ENCODE measurements around the gene UNG.
A peak's percentile ranks its signal among the peaks of the same experiment; 100 is the strongest.

The UNG gene

GRCh38 chr12:109064143-109064542 is 33.3 kb upstream of the UNG start:
- Histone ChIP-seq H3K27me3 (ENCODE audit: control insufficient read depth, insufficient read depth, low read length) (no peaks in the 10 kb centered on the region), H3K9ac (ENCODE audit: low read length) (no peak overlapping the region), H3K9me3 (ENCODE audit: control insufficient read depth, low read depth, low read length) (no peaks in the 10 kb centered on the region), H3K27ac (ENCODE audit: low read length) (no peak overlapping the region), H3K4me3 (ENCODE audit: low read length) (no peak overlapping the region), H3K4me1 (ENCODE audit: control insufficient read depth, low read depth, low read length) (peaks cover 3% of the 10 kb centered on the region), H3K36me3 (ENCODE audit: control insufficient read depth, low read depth, low read length) (no peaks in the 10 kb centered on the region)

DNA sequence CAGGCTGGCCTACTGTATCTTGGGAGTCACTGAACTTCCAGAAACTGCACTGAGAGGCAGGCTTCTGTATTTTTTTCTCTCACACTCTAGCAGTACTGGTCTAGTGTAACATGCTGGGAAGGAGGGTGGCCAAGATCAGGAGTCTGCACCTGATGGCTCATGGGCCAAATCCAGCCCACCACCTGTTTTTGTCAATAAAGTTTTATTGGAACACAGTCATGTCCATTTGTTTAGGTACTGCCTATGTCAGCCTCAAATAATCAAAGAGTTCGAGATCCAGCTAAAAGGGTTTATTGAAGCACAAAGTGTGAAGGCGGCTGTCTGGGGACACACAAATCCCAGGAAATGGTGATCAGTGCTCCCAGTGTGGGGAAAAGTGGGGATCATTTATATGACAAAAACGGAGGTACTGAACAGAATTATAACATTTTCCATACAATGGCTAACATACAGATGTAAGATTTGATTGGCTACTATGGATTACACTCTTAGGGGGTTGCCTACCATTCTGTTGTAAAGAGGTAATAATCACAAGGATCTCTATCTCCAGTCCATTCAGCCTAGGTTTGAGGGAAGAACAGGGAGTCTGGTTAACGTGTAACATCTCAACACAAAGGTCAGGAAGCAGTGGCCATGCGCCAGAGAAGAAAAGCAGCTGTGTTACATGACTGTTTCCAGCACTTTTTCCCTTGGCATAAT is 32.1 kb upstream of the UNG start:
- no peaks in the 10 kb centered on the region for H3K9me3 ChIP-seq (ENCODE audit: control insufficient read depth, low read depth, low read length)
- H3K27ac ChIP-seq (ENCODE audit: low read length), result no peak overlapping the region
- H3K4me1 ChIP-seq (ENCODE audit: control insufficient read depth, low read depth, low read length), result peaks cover 12% of the 10 kb centered on the region
- H3K9ac ChIP-seq (ENCODE audit: low read length), result no peak overlapping the region
- no peak overlapping the region for H3K4me3 ChIP-seq (ENCODE audit: low read length)
- H3K27me3 ChIP-seq (ENCODE audit: control insufficient read depth, insufficient read depth, low read length), result no peaks in the 10 kb centered on the region
- H3K36me3 ChIP-seq (ENCODE audit: control insufficient read depth, low read depth, low read length), result no peaks in the 10 kb centered on the region

DNA sequence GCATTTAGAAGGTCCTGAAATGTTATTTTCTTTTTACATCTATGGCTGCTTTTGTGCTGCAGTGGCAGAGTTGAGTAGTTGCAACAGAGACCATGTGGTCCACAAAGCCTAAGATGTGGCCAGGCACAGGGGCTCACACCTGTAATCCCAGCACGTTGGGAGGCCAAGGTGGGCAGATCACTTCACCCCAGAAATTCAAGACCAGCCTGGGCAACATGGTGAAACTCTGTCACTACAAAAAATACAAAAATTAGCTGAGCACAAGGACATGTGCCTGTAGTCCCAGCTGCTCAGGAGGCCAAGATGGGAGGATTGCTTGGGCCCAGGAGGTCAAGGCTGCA is 31.6 kb upstream of the UNG start:
- no peak overlapping the region for H3K27ac ChIP-seq (ENCODE audit: low read length)
- H3K36me3 ChIP-seq (ENCODE audit: control insufficient read depth, low read depth, low read length), result no peaks in the 10 kb centered on the region
- H3K4me3 ChIP-seq (ENCODE audit: low read length), result no peak overlapping the region
- H3K4me1 ChIP-seq (ENCODE audit: control insufficient read depth, low read depth, low read length), result peaks cover 17% of the 10 kb centered on the region
- H3K9ac ChIP-seq (ENCODE audit: low read length), result no peak overlapping the region
- H3K9me3 ChIP-seq (ENCODE audit: control insufficient read depth, low read depth, low read length), result no peaks in the 10 kb centered on the region
- no peaks in the 10 kb centered on the region for H3K27me3 ChIP-seq (ENCODE audit: control insufficient read depth, insufficient read depth, low read length)

DNA sequence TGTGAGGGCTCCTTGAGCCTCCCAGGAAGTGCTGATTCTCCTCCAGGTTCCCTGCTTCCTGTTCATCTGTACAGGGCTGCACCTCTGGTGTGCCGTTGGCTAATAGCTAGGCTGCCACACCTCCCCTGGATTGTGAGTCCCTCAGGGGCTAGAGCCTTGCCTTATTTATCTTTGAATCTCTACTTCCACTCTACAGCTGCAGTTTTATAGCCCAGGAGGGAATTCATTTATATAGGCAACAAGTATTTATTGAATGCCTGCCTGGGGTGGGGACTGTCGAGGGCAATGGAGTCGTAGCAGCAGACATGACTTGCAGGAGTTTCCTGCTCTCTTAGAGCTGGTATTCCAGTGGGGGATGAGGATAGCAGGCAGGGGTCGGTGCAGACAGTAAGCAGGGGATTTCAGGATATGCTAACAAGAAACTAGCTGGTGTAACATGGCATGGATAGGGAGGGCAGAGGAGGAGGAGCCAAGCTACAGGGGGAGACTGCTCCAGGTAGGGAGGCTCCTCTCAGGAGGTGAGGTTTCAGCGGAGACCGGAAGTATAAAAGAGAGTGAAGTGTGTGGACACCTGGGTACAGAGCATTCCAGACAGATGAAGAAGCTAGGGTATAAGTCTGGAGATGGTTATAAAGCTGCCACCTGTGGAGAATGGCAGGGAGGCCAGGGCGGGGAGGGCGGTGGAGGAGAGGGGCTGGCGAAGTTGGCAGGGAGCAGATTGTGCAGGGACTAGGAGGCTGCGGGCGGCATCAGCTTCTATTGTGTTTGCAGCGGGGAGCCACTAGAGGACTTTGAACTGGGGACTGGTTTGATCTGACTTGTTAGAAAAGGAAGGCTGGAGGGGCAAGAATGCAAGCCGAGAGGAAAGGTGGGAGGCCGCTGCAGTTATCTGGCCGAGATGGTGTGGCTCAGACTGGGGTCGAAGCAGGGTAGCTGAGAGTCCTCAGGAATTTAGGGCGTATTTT is 27.8 kb upstream of the UNG start:
- Histone ChIP-seq H3K9ac (ENCODE audit: low read length) (peak overlapping the region; percentile 40), H3K4me1 (ENCODE audit: control insufficient read depth, low read depth, low read length) (peaks cover 19% of the 10 kb centered on the region), H3K9me3 (ENCODE audit: control insufficient read depth, low read depth, low read length) (no peaks in the 10 kb centered on the region), H3K27ac (ENCODE audit: low read length) (peak overlapping the region; percentile 4), H3K36me3 (ENCODE audit: control insufficient read depth, low read depth, low read length) (peaks cover 3% of the 10 kb centered on the region), H3K4me3 (ENCODE audit: low read length) (peak overlapping the region; percentile 39), H3K27me3 (ENCODE audit: control insufficient read depth, insufficient read depth, low read length) (no peaks in the 10 kb centered on the region)

DNA sequence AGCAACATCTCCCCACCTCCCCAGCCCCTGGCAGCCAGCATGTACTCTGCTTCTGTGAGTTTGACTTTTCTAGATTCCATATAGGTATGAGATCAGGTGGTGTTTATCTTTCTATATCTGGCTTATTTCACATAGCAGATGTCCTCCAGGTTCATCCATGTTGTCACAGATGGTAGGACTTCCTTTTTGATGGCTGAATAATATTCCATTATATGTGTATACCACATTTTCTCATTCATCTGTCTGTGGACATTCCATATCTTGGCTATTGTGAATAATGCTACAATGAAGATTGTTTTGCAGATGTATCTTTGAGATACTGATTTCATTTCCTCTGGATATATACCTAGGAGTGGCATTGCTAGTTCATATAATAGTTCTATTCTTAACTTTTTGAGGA is 22.5 kb upstream of the UNG start:
- Histone ChIP-seq H3K9me3 (ENCODE audit: control insufficient read depth, low read depth, low read length) (no peaks in the 10 kb centered on the region), H3K27ac (ENCODE audit: low read length) (no peak overlapping the region), H3K27me3 (ENCODE audit: control insufficient read depth, insufficient read depth, low read length) (no peaks in the 10 kb centered on the region), H3K4me3 (ENCODE audit: low read length) (no peak overlapping the region), H3K4me1 (ENCODE audit: control insufficient read depth, low read depth, low read length) (peaks cover 10% of the 10 kb centered on the region), H3K36me3 (ENCODE audit: control insufficient read depth, low read depth, low read length) (peaks cover 3% of the 10 kb centered on the region), H3K9ac (ENCODE audit: low read length) (no peak overlapping the region)

GRCh38 chr12:109082751-109083150 is 14.6 kb upstream of the UNG start:
- no peaks in the 10 kb centered on the region for H3K4me1 ChIP-seq (ENCODE audit: control insufficient read depth, low read depth, low read length)
- peaks cover 5% of the 10 kb centered on the region for H3K36me3 ChIP-seq (ENCODE audit: control insufficient read depth, low read depth, low read length)
- no peak overlapping the region for H3K9ac ChIP-seq (ENCODE audit: low read length)
- H3K4me3 ChIP-seq (ENCODE audit: low read length), result no peak overlapping the region
- no peaks in the 10 kb centered on the region for H3K9me3 ChIP-seq (ENCODE audit: control insufficient read depth, low read depth, low read length)
- H3K27ac ChIP-seq (ENCODE audit: low read length), result no peak overlapping the region
- no peaks in the 10 kb centered on the region for H3K27me3 ChIP-seq (ENCODE audit: control insufficient read depth, insufficient read depth, low read length)

GRCh38 chr12:109084425-109084824 is 13.0 kb upstream of the UNG start:
- no peak overlapping the region for H3K27ac ChIP-seq (ENCODE audit: low read length)
- H3K36me3 ChIP-seq (ENCODE audit: control insufficient read depth, low read depth, low read length), result peaks cover 11% of the 10 kb centered on the region
- no peak overlapping the region for H3K9ac ChIP-seq (ENCODE audit: low read length)
- no peaks in the 10 kb centered on the region for H3K27me3 ChIP-seq (ENCODE audit: control insufficient read depth, insufficient read depth, low read length)
- H3K4me1 ChIP-seq (ENCODE audit: control insufficient read depth, low read depth, low read length), result no peaks in the 10 kb centered on the region
- H3K4me3 ChIP-seq (ENCODE audit: low read length), result no peak overlapping the region
- H3K9me3 ChIP-seq (ENCODE audit: control insufficient read depth, low read depth, low read length), result no peaks in the 10 kb centered on the region

DNA sequence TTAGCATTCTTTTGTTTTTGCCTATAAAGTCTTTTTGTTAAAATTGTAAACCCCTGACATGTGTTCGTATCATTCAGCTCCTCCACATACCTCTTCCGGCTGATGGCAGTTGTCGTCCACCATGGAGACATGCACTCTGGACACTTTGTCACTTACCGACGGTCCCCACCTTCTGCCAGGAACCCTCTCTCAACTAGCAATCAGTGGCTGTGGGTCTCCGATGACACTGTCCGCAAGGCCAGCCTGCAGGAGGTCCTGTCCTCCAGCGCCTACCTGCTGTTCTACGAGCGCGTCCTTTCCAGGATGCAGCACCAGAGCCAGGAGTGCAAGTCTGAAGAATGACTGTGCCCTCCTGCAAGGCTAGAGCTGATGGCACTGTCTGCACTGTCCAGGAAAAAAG is 11.8 kb upstream of the UNG start:
- Histone ChIP-seq H3K4me1 (ENCODE audit: control insufficient read depth, low read depth, low read length) (no peaks in the 10 kb centered on the region), H3K36me3 (ENCODE audit: control insufficient read depth, low read depth, low read length) (peaks cover 11% of the 10 kb centered on the region)

DNA sequence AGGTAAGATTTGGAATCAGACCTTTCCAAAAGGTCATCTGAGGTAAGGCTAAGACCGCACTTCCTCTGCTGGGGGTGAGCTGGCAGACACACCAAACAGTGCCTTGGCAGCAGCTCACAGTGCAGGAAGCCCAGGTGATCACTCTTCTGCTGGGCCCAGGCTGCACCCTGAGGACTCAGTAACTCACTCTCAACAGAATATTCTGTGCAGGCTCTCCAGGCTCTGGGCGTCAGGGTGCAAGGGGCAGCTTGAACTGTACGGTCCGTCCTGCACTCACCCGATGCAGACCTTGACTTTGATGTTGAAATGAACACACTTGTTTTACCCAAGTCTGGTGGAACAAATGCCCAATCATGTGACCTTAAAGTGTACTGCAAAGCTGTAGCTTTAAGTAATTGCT is 10.1 kb upstream of the UNG start:
- Histone ChIP-seq H3K27ac (ENCODE audit: low read length) (no peak overlapping the region), H3K27me3 (ENCODE audit: control insufficient read depth, insufficient read depth, low read length) (no peaks in the 10 kb centered on the region), H3K4me3 (ENCODE audit: low read length) (no peak overlapping the region), H3K9ac (ENCODE audit: low read length) (no peak overlapping the region), H3K9me3 (ENCODE audit: control insufficient read depth, low read depth, low read length) (no peaks in the 10 kb centered on the region), H3K4me1 (ENCODE audit: control insufficient read depth, low read depth, low read length) (no peaks in the 10 kb centered on the region), H3K36me3 (ENCODE audit: control insufficient read depth, low read depth, low read length) (peaks cover 11% of the 10 kb centered on the region)

More for the DNA sequence above, 11.8 kb upstream of the UNG start:
- no peaks in the 10 kb centered on the region for H3K9me3 ChIP-seq (ENCODE audit: control insufficient read depth, low read depth, low read length)
- no peak overlapping the region for H3K4me3 ChIP-seq (ENCODE audit: low read length)
- H3K27ac ChIP-seq (ENCODE audit: low read length), result no peak overlapping the region
- H3K27me3 ChIP-seq (ENCODE audit: control insufficient read depth, insufficient read depth, low read length), result no peaks in the 10 kb centered on the region
- no peak overlapping the region for H3K9ac ChIP-seq (ENCODE audit: low read length)

DNA sequence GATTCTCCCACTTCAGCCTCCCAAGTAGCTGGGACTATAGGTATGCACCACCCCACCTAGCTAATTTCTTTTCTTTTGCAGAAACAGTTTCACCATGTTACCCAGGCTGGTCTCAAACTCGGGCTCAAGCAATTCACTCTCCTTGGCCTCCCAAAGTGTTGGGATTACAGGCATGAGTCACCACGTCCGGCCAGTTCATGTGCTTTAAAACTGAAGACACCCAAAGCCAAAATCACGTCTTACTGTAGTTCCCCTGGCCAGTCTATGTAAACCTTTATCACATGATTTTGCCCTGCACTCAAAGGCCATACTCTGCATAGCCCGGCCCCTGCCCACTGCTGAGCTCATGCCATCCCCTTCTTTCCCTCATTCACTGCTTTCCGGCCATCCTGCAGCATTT is 8.6 kb upstream of the UNG start:
- Histone ChIP-seq H3K36me3 (ENCODE audit: control insufficient read depth, low read depth, low read length) (peaks cover 11% of the 10 kb centered on the region), H3K9ac (ENCODE audit: low read length) (no peak overlapping the region), H3K27me3 (ENCODE audit: control insufficient read depth, insufficient read depth, low read length) (peaks cover 6% of the 10 kb centered on the region), H3K4me1 (ENCODE audit: control insufficient read depth, low read depth, low read length) (no peaks in the 10 kb centered on the region), H3K4me3 (ENCODE audit: low read length) (no peak overlapping the region), H3K27ac (ENCODE audit: low read length) (no peak overlapping the region), H3K9me3 (ENCODE audit: control insufficient read depth, low read depth, low read length) (no peaks in the 10 kb centered on the region)

GRCh38 chr12:109089683-109090082 is 7.7 kb upstream of the UNG start:
- H3K36me3 ChIP-seq (ENCODE audit: control insufficient read depth, low read depth, low read length), result peaks cover 11% of the 10 kb centered on the region
- no peaks in the 10 kb centered on the region for H3K4me1 ChIP-seq (ENCODE audit: control insufficient read depth, low read depth, low read length)

More at GRCh38 chr12:109089683-109090082, 7.7 kb upstream of the UNG start:
- H3K27ac ChIP-seq (ENCODE audit: low read length), result no peak overlapping the region
- H3K9ac ChIP-seq (ENCODE audit: low read length), result no peak overlapping the region
- no peaks in the 10 kb centered on the region for H3K9me3 ChIP-seq (ENCODE audit: control insufficient read depth, low read depth, low read length)
- H3K4me3 ChIP-seq (ENCODE audit: low read length), result no peak overlapping the region
- H3K27me3 ChIP-seq (ENCODE audit: control insufficient read depth, insufficient read depth, low read length), result peaks cover 6% of the 10 kb centered on the region

Data from iPS-18a (cell line).